ENCODE results near the gene CMSS1. TPM values are rescaled to one million over a fixed set of nuclear protein-coding genes. Genes with fewer than 3 reads are reported as not detected.

CMSS1 gene
- total RNA-seq, 1 donor = 8.6 TPM

GRCh38 chr3:100079328-100079727 lies 261.7 kb downstream of the CMSS1 start:
- H3K4me3 ChIP-seq (ENCODE audit: low read depth, low read length) = no peak overlapping the region
- no peak for DNase-seq (ENCODE audit: low read depth)
- TF ChIP-seq, protein P1, sequence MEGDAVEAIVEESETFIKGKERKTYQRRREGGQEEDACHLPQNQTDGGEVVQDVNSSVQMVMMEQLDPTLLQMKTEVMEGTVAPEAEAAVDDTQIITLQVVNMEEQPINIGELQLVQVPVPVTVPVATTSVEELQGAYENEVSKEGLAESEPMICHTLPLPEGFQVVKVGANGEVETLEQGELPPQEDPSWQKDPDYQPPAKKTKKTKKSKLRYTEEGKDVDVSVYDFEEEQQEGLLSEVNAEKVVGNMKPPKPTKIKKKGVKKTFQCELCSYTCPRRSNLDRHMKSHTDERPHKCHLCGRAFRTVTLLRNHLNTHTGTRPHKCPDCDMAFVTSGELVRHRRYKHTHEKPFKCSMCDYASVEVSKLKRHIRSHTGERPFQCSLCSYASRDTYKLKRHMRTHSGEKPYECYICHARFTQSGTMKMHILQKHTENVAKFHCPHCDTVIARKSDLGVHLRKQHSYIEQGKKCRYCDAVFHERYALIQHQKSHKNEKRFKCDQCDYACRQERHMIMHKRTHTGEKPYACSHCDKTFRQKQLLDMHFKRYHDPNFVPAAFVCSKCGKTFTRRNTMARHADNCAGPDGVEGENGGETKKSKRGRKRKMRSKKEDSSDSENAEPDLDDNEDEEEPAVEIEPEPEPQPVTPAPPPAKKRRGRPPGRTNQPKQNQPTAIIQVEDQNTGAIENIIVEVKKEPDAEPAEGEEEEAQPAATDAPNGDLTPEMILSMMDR (IDR thresholded peaks at IDR 0.05; ENCODE audit: insufficient read depth, low read depth, low read length) = no peak

- TF ChIP-seq, protein P1 (IDR thresholded peaks at IDR 0.05; ENCODE audit: insufficient read depth, low read depth, low read length) = no peak
- DNase-seq (ENCODE audit: low read depth) = peak; percentile 55
- H3K4me3 ChIP-seq (ENCODE audit: low read depth, low read length) = no peak overlapping the region
These were observed 262.9 kb downstream of the CMSS1 start for GRCh38 chr3:100080573-100080972.

DNA sequence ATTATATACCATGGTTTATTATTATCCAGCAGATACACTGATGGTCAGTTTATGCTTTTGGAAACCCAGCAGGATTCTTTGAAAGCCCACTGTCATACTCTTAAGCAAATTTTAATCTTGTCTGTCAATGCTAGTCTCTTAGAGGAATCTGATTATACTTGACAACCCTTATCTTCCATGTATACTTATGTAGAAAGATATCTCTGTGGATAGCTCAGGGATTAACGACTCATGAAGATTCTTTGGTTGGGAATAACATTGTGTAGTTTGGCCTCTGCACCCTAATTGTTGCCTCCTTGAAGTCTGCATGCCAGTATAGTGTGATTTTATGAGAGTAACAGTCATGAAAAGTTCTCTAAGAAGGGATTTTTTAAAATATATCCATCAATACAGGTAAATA lies 263.6 kb downstream of the CMSS1 start:
- TF ChIP-seq, protein P1 (IDR thresholded peaks at IDR 0.05; ENCODE audit: insufficient read depth, low read depth, low read length) = no peak
- DNase-seq (ENCODE audit: low read depth) = no peak
- H3K4me3 ChIP-seq (ENCODE audit: low read depth, low read length) = no peak overlapping the region

GRCh38 chr3:100081986-100082692 lies 264.5 kb downstream of the CMSS1 start:
- TF ChIP-seq, protein P1 (IDR thresholded peaks at IDR 0.05; ENCODE audit: insufficient read depth, low read depth, low read length) = no peak
- DNase-seq (ENCODE audit: low read depth) = peak; percentile 64
- no peak overlapping the region for H3K4me3 ChIP-seq (ENCODE audit: low read depth, low read length)

DNA sequence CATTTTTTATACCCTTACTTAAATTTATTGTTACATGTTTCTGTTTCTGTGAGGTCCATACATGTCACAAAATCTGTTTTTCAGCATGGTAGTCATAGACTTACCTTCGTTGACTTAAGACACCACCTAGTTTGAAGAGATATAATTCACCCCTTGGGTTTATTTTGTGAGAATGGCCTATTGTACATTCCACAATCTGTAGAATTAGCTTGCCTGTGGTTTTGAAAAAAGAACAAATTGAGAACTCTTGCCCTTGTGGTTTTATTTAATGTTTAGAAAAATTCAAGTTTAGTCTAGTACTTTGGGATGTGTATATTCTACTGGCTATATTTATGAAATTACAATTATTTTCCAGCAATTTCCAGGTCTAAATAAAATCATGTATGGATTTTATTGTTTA lies 265.1 kb downstream of the CMSS1 start:
- TF ChIP-seq, protein P1 (IDR thresholded peaks at IDR 0.05; ENCODE audit: insufficient read depth, low read depth, low read length) = no peak
- DNase-seq (ENCODE audit: low read depth) = no peak
- H3K4me3 ChIP-seq (ENCODE audit: low read depth, low read length) = no peak overlapping the region

DNA sequence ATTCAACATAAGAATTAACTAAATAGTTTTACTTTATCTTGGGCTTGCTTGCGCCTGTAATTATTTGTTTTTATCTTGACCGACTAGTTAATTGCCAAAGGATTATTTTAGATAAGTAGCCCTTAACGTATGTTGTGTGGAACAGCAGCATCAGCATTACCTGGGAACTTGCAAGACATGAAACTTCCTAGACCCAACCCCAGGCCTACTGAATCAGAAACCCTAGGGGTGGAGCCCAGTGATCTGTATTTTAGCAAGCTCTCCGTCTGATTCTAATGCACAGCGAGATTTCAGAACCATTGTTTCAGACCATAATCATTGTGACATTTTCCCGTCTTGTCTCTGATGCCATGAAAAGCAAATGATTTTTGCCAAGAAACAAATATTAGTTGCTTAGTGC lies 265.5 kb downstream of the CMSS1 start:
- TF ChIP-seq, protein P1 (IDR thresholded peaks at IDR 0.05; ENCODE audit: insufficient read depth, low read depth, low read length) = no peak
- H3K4me3 ChIP-seq (ENCODE audit: low read depth, low read length) = no peak overlapping the region
- no peak for DNase-seq (ENCODE audit: low read depth)

Measured in fibroblast of villous mesenchyme (primary cell).